Superior temporal gyrus (tissue), 1 donor: ENCODE measurements around the gene CST9.
"Not testable (repeated sequence)": the region's sequence is repeated elsewhere in the genome, so short reads cannot be mapped to it uniquely, and the experiment has no call there.

ENCODE experiments used
- DNase-seq: peaks from one replicate; pipeline ENCODE4 v3.0.0-alpha.2; 2016; ENCODE audit errors: extremely low spot score

Gene CST9

GRCh38 chr20:23587631-23588030 is 18.1 kb downstream of the CST9 start:
- DNase-seq: no peak

GRCh38 chr20:23586735-23587525 is 18.8 kb downstream of the CST9 start:
- no peak for DNase-seq

- DNase-seq: no peak
Measured at GRCh38 chr20:23585808-23586734, 19.6 kb downstream of the CST9 start.

DNA sequence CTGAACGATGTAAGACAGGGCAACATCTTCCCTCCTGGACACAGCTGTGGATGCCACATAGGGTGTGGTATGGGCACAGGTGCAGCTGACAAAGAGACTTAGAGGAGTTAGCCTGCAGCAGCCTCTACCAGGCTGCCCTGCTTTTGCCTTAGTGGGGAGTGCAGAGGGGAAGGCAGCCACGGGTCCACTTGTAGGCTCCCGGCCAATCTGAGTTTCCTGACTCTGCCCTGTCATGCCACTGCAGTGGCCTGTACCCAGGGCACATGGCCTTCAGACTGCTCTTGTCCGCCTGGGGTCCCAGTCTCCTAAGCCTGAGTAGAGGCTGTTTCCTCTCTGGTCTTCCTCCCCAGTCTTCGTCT is 20.3 kb downstream of the CST9 start:
- DNase-seq: no peak

DNA sequence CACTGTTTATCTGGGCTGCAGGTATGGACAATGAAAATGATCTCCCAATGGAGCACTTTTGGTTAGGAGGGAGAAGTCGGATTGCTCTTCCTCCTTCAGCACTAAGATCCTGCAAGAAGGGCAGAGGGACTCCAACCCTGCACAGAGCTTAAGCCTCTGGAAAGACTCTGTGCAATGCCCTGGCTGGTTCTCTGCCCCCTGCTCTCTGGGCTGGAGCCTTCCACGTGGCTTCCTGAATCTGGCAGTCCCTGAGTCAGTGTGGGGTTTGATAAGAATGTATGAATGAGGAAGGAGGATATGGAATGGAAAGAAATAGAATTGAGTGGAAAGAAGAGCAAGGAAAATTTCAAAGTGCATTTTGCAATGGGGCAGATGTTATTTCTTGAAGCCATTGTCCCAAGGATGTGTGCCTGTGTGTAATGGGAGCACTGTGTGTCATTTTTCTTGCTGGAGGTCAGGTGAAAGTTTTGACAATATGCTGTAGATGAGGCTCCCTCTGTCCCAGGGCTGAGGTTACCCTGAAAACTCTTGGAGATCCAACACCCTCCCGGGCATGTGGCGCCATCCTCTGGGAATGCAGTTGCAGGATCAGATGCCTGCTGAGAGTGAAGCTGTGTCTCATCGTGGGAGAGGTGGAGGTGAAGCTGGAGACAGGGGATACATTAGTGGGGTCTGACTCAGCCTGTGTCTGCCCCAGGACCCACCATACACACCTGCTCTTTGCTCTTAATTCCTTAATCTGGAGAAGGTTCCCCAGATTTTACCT is 21.1 kb downstream of the CST9 start:
- DNase-seq: no peak

DNA sequence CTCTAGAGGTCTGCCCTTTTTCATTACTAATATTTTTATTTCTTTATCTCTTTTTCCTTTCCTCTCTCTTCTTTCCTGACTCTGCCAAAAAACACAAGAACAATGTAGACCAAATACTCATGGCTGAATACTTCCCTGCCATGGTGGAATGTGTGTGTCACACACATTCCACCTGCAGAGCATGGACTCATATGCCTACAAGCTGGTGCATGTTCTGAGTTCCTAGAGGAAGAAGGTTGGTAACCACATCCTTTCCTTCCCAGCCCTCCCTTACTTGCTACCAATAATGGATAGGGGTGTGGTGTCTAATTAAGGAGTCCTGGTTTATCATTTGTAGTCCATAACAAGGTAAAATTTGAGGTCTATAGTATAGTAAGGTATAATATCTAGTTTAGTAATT is 22.2 kb downstream of the CST9 start:
- DNase-seq: no peak

GRCh38 chr20:23582293-23582692 is 23.4 kb downstream of the CST9 start:
- no peak for DNase-seq

- DNase-seq: not testable (repeated sequence)
Measured at GRCh38 chr20:23581833-23582232, 23.9 kb downstream of the CST9 start.

DNA sequence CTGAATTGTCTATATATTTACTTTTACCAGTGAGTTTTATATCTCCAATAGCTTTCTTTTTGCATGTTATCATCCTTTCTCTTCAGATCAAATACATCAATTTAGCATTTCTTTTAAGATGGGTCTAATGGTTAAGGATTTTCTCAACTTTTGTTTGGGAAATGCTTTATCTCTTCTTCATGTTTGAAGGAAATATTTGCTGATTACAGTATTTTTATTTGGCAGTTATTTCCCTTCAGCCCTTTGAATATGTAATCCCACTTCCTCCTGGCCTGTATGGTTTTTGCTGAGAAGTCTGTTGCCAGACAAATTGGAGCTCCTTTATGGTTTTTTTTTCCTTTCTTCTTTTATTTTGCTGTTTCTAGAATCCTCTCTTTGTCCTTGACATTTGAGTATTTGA is 30.7 kb downstream of the CST9 start:
- no peak for DNase-seq

- DNase-seq: no peak
Measured at GRCh38 chr20:23570178-23570760, 35.4 kb downstream of the CST9 start.

DNA sequence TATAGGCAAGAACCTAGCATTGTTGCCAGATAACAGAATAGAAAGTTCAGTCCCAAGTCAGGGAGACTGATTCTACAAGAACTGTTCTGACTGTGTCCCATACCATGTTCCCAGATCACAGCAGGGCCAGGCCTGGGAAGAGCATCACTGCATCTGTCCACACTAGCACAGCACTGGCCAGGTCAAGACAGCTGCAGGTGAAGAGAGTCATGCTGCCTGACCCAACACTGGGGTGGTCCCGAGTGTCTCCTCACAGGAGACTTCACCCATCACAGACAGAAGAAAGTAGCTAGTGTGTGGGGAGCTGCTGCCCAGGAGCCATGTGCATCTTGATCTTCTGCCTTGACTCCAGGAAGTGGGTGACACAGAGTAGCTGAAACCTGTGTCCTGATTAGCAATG is 36.1 kb downstream of the CST9 start:
- DNase-seq: no peak

- DNase-seq: no peak
Measured at GRCh38 chr20:23568971-23569330, 36.8 kb downstream of the CST9 start.

DNA sequence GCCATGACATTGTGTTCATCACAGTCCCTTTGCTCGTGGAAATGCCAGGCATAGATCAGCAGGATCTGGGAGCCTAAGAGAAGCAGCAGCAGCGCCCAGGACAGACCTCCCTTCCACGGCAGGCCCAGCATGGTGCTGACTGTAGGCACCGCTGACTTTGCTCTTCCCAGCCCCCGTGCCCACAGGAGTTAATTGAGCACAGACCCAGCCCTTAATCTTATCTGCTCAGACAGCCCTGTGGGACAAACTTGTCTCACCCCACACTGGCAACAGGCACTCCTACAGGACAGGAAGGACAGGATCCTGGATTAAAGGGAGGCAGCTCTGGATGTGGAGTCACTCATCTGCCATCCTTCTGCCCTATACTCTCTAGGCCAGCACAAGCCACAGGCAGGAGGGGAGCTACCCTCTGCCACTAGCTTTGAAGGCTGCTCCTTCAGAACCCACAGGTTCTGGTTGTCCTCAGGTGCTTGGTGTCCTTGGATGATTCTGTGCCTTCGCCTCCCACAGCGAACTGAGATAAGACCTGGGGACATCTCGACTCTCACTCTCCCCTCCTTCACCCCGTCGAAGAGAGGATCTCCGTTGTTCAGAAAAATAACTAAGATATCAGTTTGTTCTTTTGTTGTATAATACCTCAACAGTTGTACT is 37.3 kb downstream of the CST9 start, which contains the start of gene CST9L:
Gene CST9L (minus strand): TSS at position 165 of the 651 bp plus-strand sequence. CDS start 34 bp downstream, at position 131.
- no peak for DNase-seq

DNA sequence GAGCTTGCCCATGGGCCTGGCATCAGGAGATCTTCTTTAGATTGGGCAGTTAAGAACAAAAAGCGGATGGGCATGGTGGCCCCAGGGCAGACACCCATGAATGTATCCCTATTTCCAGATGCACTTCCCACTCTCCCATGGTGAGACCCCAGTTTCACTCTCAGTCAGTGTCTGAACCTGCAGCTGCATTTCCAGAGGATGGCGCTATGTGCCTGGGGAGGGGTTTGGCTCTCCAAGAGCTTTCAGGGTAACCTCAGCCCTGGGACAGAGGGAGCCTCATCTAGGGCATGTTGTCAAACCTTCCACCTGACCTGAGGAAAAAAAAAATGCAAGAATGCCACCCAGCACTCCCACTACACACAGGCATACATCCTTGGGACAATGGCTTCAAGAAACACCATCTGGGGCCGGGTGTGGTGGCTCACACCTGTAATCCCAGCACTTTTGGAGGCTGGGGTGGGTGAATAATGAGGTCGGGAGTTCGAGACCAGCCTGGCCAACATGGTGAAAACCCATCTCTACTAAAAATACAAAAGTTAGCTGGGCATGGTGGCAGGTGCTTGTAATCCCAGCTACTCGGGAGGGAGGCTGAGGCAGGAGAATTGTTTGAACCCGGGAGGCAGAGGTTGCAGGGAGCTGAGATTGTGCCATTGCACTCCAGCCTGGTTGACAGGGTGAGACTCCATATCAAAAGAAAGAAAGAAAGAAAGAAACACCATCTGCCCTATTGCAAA is 39.4 kb downstream of the CST9 start:
- DNase-seq: no peak

DNA sequence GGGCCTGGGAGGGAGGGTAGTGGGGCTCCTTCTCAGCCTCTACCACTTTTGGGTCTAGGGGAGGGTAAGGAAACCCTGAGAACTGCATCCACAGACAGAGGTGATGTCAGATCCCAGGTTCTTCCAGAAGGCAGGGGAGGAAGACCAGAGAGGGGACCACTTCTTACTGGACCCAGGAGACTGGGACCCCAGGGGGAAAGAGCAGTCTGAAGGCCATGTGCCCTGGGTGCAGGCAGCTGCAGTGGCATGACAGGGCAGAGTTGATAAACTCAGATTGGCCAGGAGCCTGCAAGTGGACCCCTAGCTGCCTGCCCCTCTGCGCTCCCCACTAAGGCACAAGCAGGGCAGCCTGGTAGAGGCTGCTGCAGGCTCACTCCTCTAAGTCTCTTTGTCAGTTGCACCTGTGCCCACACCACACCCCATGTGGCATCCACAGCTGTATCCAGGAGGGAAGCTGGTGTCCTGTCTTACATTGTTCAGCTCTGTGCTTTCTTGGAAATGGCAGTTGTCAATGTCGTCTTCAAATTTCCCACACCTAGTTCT is 40.1 kb downstream of the CST9 start:
- no peak for DNase-seq

GRCh38 chr20:23564927-23565326 is 40.8 kb downstream of the CST9 start:
- DNase-seq: no peak

DNA sequence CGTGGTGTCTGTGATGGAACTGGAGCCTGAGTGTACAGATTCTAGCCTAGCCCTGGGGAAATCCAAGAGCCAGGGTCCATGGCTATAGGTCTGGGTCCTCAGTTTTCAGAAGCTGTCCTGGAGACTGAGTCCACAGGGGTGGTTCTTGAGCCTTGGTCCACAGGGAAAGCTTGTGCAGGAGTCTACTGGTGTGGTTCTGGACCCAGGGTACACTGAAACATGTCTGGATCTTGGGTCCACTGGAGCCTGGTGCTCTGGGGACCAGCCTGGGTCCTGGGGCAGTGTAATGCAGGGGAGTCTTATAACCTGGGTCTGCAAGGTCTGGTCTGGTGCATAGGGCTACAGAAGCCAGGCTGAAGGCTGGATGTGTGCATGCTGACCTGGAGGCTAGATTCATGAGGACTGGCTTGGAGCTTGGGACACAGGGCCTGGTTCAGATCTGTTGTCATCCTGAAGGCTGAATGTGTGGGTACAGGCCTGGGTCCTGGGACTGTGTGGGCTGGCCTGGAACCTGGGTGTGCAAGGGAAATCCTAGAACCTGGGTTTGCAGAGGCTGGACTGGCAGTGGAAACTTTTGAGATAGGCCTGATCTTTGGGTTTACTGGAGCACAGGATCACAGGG is 42.9 kb downstream of the CST9 start:
- DNase-seq: no peak

- no peak for DNase-seq
Measured at GRCh38 chr20:23554401-23554800, 51.3 kb downstream of the CST9 start.
